CD14-positive monocyte (primary cell): Measurements from ENCODE around the gene EIF2AK2. TPM values are rescaled to one million over a fixed set of nuclear protein-coding genes. Genes with fewer than 3 reads are reported as not detected.
A peak's percentile ranks its signal among the peaks of the same experiment; 100 is the strongest.

Source experiments
- DNase-seq, 3 donors: peaks; one replicate each; pipeline ENCODE4 v3.0.0-alpha.2; 2011 to 2022
- H2AFZ ChIP-seq: 2 replicates; pipeline ENCODE4 v1.6.0; 2012; ENCODE audit warnings: mild to moderate bottlenecking, low read depth, low read length, inconsistent platforms; ENCODE audit not compliant: insufficient read depth, poor library complexity, severe bottlenecking
- H3K27ac ChIP-seq, 2 donors: 1 replicate in 1 of 2; 2 replicates in 1 of 2; pipeline ENCODE4 v1.5.1; 2012 to 2013; ENCODE audit warnings: low read length in 2 of 2, control low read depth in 1 of 2, inconsistent platforms in 1 of 2, low read depth in 1 of 2, mild to moderate bottlenecking in 1 of 2
- H3K27me3 ChIP-seq, 2 donors: one replicate each; pipeline versions ENCODE4 v1.6.0 to v1.6.1; 2011 to 2013; ENCODE audit warnings: low read length in 2 of 2; ENCODE audit not compliant: control insufficient read depth in 2 of 2, insufficient read depth in 2 of 2
- H3K36me3 ChIP-seq, 2 donors: replicated peaks in 1 of 2; 1 replicate in 1 of 2; 2 replicates in 1 of 2; pipeline versions ENCODE4 v1.5.1 to v1.6.1; 2012 to 2013; ENCODE audit warnings: low read length in 2 of 2, control low read depth in 1 of 2, inconsistent platforms in 1 of 2, mild to moderate bottlenecking in 1 of 2; ENCODE audit not compliant: insufficient read depth in 2 of 2, control insufficient read depth in 1 of 2
- H3K4me1 ChIP-seq, 2 donors: 1 replicate in 1 of 2; 2 replicates in 1 of 2; pipeline versions ENCODE4 v1.5.1 to v1.6.1; 2012 to 2013; ENCODE audit warnings: low read length in 2 of 2, control low read depth in 1 of 2, inconsistent platforms in 1 of 2, mild to moderate bottlenecking in 1 of 2, moderate library complexity in 1 of 2; ENCODE audit not compliant: insufficient read depth in 2 of 2, control insufficient read depth in 1 of 2
- H3K4me2 ChIP-seq: replicated peaks from 2 replicates; pipeline ENCODE3; 2012; ENCODE audit warnings: low read length, moderate library complexity, mild to moderate bottlenecking; ENCODE audit not compliant: poor library complexity, severe bottlenecking; ENCODE audit errors: extremely low read depth
- H3K4me3 ChIP-seq, 3 experiments: fragments of 200-600 bp in 1 of 3; sonication (generic) in 1 of 3; replicated peaks in 1 of 3; 1 replicate in 2 of 3; 2 replicates in 1 of 3; pipeline ENCODE4 v1.5.1; 2011 to 2013; ENCODE audit warnings: low read length in 3 of 3, mild to moderate bottlenecking in 3 of 3, control low read depth in 2 of 3, low read depth in 2 of 3, inconsistent platforms in 1 of 3, moderate library complexity in 1 of 3
- H3K79me2 ChIP-seq: 2 replicates; pipeline ENCODE4 v1.6.0; 2012; ENCODE audit warnings: mild to moderate bottlenecking, control low read depth, inconsistent platforms, low read length, moderate library complexity; ENCODE audit not compliant: insufficient read depth
- H3K9ac ChIP-seq: 2 replicates; pipeline ENCODE4 v1.6.0; 2017; ENCODE audit warnings: low read length, mild to moderate bottlenecking; ENCODE audit not compliant: insufficient read depth, poor library complexity, severe bottlenecking
- H3K9me3 ChIP-seq, 2 donors: replicated peaks in 1 of 2; 1 replicate in 1 of 2; 2 replicates in 1 of 2; pipeline versions ENCODE4 v1.5.1 to v1.6.1; 2012 to 2013; ENCODE audit warnings: low read length in 2 of 2, control low read depth in 1 of 2; ENCODE audit not compliant: control insufficient read depth in 1 of 2, insufficient read depth in 1 of 2
- H4K20me1 ChIP-seq: 2 replicates; pipeline ENCODE4 v1.6.0; 2012; ENCODE audit warnings: mild to moderate bottlenecking, low read length, control low read depth, moderate library complexity; ENCODE audit not compliant: insufficient read depth
- H3K27ac Mint-ChIP-seq, 7 donors: one replicate each; pipeline ENCODE4 v1.8.0; 2020; ENCODE audit warnings: mild to moderate bottlenecking in 7 of 7, mixed read lengths in 7 of 7, moderate library complexity in 6 of 7, inconsistent platforms in 2 of 7
- H3K27me3 Mint-ChIP-seq, 3 donors: one replicate each; pipeline ENCODE4 v1.8.0; 2021 to 2022; ENCODE audit warnings: low read depth in 3 of 3, mild to moderate bottlenecking in 3 of 3, mixed read lengths in 3 of 3, moderate library complexity in 3 of 3, inconsistent platforms in 1 of 3
- H3K36me3 Mint-ChIP-seq, 2 donors: one replicate each; pipeline ENCODE4 v1.8.0; 2020; ENCODE audit warnings: mixed read lengths in 2 of 2, inconsistent platforms in 1 of 2, mild to moderate bottlenecking in 1 of 2
- H3K4me1 Mint-ChIP-seq: one replicate; pipeline ENCODE4 v1.8.0; 2020; ENCODE audit warnings: mild to moderate bottlenecking, mixed read lengths
- H3K4me3 Mint-ChIP-seq, 2 donors: one replicate each; pipeline ENCODE4 v1.8.0; 2020; ENCODE audit warnings: mild to moderate bottlenecking in 2 of 2, mixed read lengths in 2 of 2, moderate library complexity in 1 of 2
- H3K9me3 Mint-ChIP-seq, 7 donors: one replicate each; pipeline ENCODE4 v1.8.0; 2020 to 2022; ENCODE audit warnings: mixed read lengths in 7 of 7, mild to moderate bottlenecking in 6 of 7, moderate library complexity in 6 of 7, inconsistent platforms in 2 of 7
- WGBS: methylation state at CpG from one replicate; pipeline ENCODE4 v1.1.5; 2013; ENCODE audit warnings: missing lambda C conversion rate; ENCODE audit not compliant: insufficient coverage; 5-methylcytosine and 5-hydroxymethylcytosine counted together
- intact Hi-C, 2 donors: fragments of 100-400 bp; cut with micrococcal nuclease; formaldehyde crosslinking; loops; one replicate each; pipeline versions ENCODE4 v1.15.0 to v1.15.1; 2023
- polyA plus RNA-seq, 3 donors: library from polyadenylated mRNA; depleted of rRNA in 1 of 3; unstranded in 2 of 3; stranded (reverse) in 1 of 3; fragments of 300-500 nt in 2 of 3; fragments of >200 nt in 1 of 3; fragmentation: Illumina TruSeq in 2 of 3; gene quantifications; 1 replicate in 2 of 3; 2 replicates in 1 of 3; pipeline ENCODE4 v1.2.3, GENCODE V29; 2012 to 2021
- TF ChIP-seq, protein P1 (sequence below): fragments of 200-600 bp; IDR thresholded peaks from one replicate; pipeline ENCODE4 v1.8.0; 2022; ENCODE audit warnings: antibody characterized with exemption, mild to moderate bottlenecking

EIF2AK2 gene
- polyA plus RNA-seq, 3 donors = 7.9 to 23.4 (median 17.6) TPM

- intact Hi-C loops = no loop called here
- no peaks in the 10 kb centered on the region for H3K27me3 Mint-ChIP-seq
- H2AFZ ChIP-seq = no peak overlapping the region
- no CpG with 5 or more reads among the region's 1 CpG for WGBS
- H3K9me3 ChIP-seq = no peaks in the 10 kb centered on the region
- TF ChIP-seq, protein P1, sequence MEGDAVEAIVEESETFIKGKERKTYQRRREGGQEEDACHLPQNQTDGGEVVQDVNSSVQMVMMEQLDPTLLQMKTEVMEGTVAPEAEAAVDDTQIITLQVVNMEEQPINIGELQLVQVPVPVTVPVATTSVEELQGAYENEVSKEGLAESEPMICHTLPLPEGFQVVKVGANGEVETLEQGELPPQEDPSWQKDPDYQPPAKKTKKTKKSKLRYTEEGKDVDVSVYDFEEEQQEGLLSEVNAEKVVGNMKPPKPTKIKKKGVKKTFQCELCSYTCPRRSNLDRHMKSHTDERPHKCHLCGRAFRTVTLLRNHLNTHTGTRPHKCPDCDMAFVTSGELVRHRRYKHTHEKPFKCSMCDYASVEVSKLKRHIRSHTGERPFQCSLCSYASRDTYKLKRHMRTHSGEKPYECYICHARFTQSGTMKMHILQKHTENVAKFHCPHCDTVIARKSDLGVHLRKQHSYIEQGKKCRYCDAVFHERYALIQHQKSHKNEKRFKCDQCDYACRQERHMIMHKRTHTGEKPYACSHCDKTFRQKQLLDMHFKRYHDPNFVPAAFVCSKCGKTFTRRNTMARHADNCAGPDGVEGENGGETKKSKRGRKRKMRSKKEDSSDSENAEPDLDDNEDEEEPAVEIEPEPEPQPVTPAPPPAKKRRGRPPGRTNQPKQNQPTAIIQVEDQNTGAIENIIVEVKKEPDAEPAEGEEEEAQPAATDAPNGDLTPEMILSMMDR = no peak
- no peak for DNase-seq
- H3K9ac ChIP-seq = no peak overlapping the region
- no peak overlapping the region for H3K4me2 ChIP-seq
- no peaks in the 10 kb centered on the region for H3K27me3 ChIP-seq
- H4K20me1 ChIP-seq = peaks cover 12% of the 10 kb centered on the region
- no peak overlapping the region for H3K4me3 ChIP-seq
- no peak overlapping the region for H3K4me3 Mint-ChIP-seq
- H3K36me3 ChIP-seq = peaks cover 84 to 98% of the 10 kb centered on the region in 2 donors
- no peak overlapping the region for H3K27ac ChIP-seq
- peaks cover 3% of the 10 kb centered on the region for H3K4me1 Mint-ChIP-seq
- H3K9me3 Mint-ChIP-seq = no peaks in the 10 kb centered on the region
- H3K36me3 Mint-ChIP-seq = peaks cover 70 to 79% of the 10 kb centered on the region in 2 donors
- H3K27ac Mint-ChIP-seq = no peak overlapping the region
- peaks cover 5% of the 10 kb centered on the region for H3K79me2 ChIP-seq
- H3K4me1 ChIP-seq = peaks cover 0 to 5% of the 10 kb centered on the region in 2 donors
Observed at GRCh38 chr2:37143974-37144373, 12.8 kb downstream of the EIF2AK2 start.

- no peaks in the 10 kb centered on the region for H4K20me1 ChIP-seq
- no peak overlapping the region for H3K9ac ChIP-seq
- no peaks in the 10 kb centered on the region for H3K9me3 Mint-ChIP-seq
- intact Hi-C loops = no loop called here
- H3K4me1 ChIP-seq = peaks cover 0 to 5% of the 10 kb centered on the region in 2 donors
- H3K27ac Mint-ChIP-seq = peak overlapping the region in 1 of 7 donors; percentile 64
- H3K4me2 ChIP-seq = no peak overlapping the region
- H3K4me3 ChIP-seq = no peak overlapping the region
- H3K79me2 ChIP-seq = no peaks in the 10 kb centered on the region
- no peaks in the 10 kb centered on the region for H3K9me3 ChIP-seq
- no peak overlapping the region for H3K4me3 Mint-ChIP-seq
- H3K27ac ChIP-seq = no peak overlapping the region
- no peaks in the 10 kb centered on the region for H3K27me3 Mint-ChIP-seq
- DNase-seq = no peak
- TF ChIP-seq, protein P1 = no peak
- H3K36me3 ChIP-seq = peaks cover 88 to 98% of the 10 kb centered on the region in 2 donors
- peaks cover 3% of the 10 kb centered on the region for H3K4me1 Mint-ChIP-seq
- no peak overlapping the region for H2AFZ ChIP-seq
- H3K27me3 ChIP-seq = no peaks in the 10 kb centered on the region
- H3K36me3 Mint-ChIP-seq = peaks cover 65 to 68% of the 10 kb centered on the region in 2 donors
Observed at GRCh38 chr2:37142546-37142945, 14.2 kb downstream of the EIF2AK2 start.
